Brain pericyte (primary cell): ENCODE results near the gene F11.
"Not testable (repeated sequence)": the region's sequence is repeated elsewhere in the genome, so short reads cannot be mapped to it uniquely, and the experiment has no call there.

ENCODE experiments used
- DNase-seq: peaks from one replicate; pipeline ENCODE4 v3.0.0-alpha.2; 2012; ENCODE audit warnings: low read depth, low spot score

Gene F11

GRCh38 chr4:186249785-186250754 lies 15.9 kb upstream of the F11 start:
- DNase-seq, result no peak

GRCh38 chr4:186250760-186251159 lies 15.2 kb upstream of the F11 start:
- no peak for DNase-seq

- DNase-seq, result no peak
Measured at GRCh38 chr4:186255122-186255521, 10.9 kb upstream of the F11 start.

GRCh38 chr4:186258216-186258811 lies 7.7 kb upstream of the F11 start:
- DNase-seq, result no peak

GRCh38 chr4:186260117-186260503 lies 5.9 kb upstream of the F11 start:
- DNase-seq, result no peak

- no peak for DNase-seq
Measured at GRCh38 chr4:186260504-186261448, 5.2 kb upstream of the F11 start.

- DNase-seq, result no peak
Measured at GRCh38 chr4:186264660-186265059, 1.3 kb upstream of the F11 start.

- not testable (repeated sequence) for DNase-seq
Measured at GRCh38 chr4:186265250-186265649, 739 bp upstream of the F11 start.

- DNase-seq, result no peak
Measured at GRCh38 chr4:186266729-186267456, 904 bp downstream of the F11 start.

- DNase-seq, result no peak
Measured at GRCh38 chr4:186271081-186271678, 5.2 kb downstream of the F11 start.

GRCh38 chr4:186272699-186273391 lies 6.9 kb downstream of the F11 start:
- no peak for DNase-seq

GRCh38 chr4:186273392-186273789 lies 7.4 kb downstream of the F11 start:
- DNase-seq, result not testable (repeated sequence)

- no peak for DNase-seq
Measured at GRCh38 chr4:186283311-186283710, 17.3 kb downstream of the F11 start.

- DNase-seq, result no peak
Measured at GRCh38 chr4:186285147-186285546, 19.2 kb downstream of the F11 start.

GRCh38 chr4:186286581-186286980 lies 20.6 kb downstream of the F11 start:
- DNase-seq, result no peak

- DNase-seq, result no peak
Measured at GRCh38 chr4:186291256-186291890, 25.4 kb downstream of the F11 start.

GRCh38 chr4:186294160-186294559 lies 28.2 kb downstream of the F11 start:
- DNase-seq, result no peak

GRCh38 chr4:186296481-186296880 lies 30.5 kb downstream of the F11 start:
- no peak for DNase-seq

GRCh38 chr4:186297013-186297645 lies 31.1 kb downstream of the F11 start:
- peak; percentile 38 for DNase-seq
